ENCODE data around the gene GASK1A. TPM values are rescaled to one million over a fixed set of nuclear protein-coding genes. Genes with fewer than 3 reads are reported as not detected.

GASK1A gene
- total RNA-seq, 1 experiment from 2014 or later: 5.4 TPM

DNA sequence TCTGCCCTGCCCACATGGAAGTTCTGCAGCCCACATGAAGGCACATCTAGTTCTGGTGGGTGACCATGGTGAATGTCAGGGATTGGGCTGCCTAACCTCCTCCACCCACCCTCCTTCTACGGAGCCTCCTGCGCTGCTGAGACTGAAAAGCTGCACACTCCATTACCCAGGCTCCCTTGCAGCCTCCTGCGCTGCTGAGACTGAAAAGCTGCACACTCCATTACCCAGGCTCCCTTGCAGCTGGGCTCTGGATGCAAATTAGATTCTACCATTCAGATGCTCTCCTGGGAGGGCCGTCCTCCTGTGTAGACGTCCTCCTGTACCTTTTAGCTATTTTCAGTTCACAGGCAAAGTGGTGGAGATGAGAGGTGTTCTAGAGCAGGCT, 94.7 kb downstream of the GASK1A start:
- Histone ChIP-seq H2BK15ac (ENCODE audit: low read depth, low read length) (no peak overlapping the region), H2BK20ac (ENCODE audit: low read depth, low read length, poor library complexity, severe bottlenecking) (no peak overlapping the region), H3T11ph (ENCODE audit: low read length) (no peak overlapping the region), H3K9ac (ENCODE audit: extremely low read depth, insufficient read length, low read length) (no peak overlapping the region), H2AK5ac (ENCODE audit: insufficient read length, low read length) (no peak overlapping the region), H4K91ac (ENCODE audit: insufficient read length, low read depth, low read length) (no peak overlapping the region), H3K23me2 (ENCODE audit: insufficient read length, low read depth, low read length, poor library complexity, severe bottlenecking) (no peaks in the 10 kb centered on the region), H3K27ac (ENCODE audit: insufficient read length, low read depth, low read length) (no peak overlapping the region), H4K20me1 (ENCODE audit: control insufficient read depth, insufficient read depth, insufficient read length) (no peaks in the 10 kb centered on the region), H3K4me2 (ENCODE audit: insufficient read depth, insufficient read length, low read length) (no peak overlapping the region), H3K79me1 (ENCODE audit: insufficient read depth, low read depth, low read length, poor library complexity, severe bottlenecking) (no peaks in the 10 kb centered on the region), H3K4ac (ENCODE audit: low read depth, low read length) (no peak overlapping the region), H3K27me3 (ENCODE audit: insufficient read depth, low read length) (no peaks in the 10 kb centered on the region), H2BK5ac (ENCODE audit: insufficient read length, low read length) (no peak overlapping the region), H3K18ac (ENCODE audit: insufficient read length, low read depth, low read length) (no peak overlapping the region), H4K8ac (replicated peaks; ENCODE audit: insufficient read length, low read depth, low read length) (no peak overlapping the region), H3K79me2 (ENCODE audit: insufficient read depth, low read length) (no peaks in the 10 kb centered on the region), H3K14ac (ENCODE audit: insufficient read depth, low read length) (no peak overlapping the region), H3K9me3 (ENCODE audit: control insufficient read depth, low read depth, low read length) (no peaks in the 10 kb centered on the region), H2BK120ac (ENCODE audit: low read depth, low read length, poor library complexity, severe bottlenecking) (no peak overlapping the region), H3K4me1 (ENCODE audit: insufficient read depth, low read length) (no peaks in the 10 kb centered on the region), H3K56ac (ENCODE audit: insufficient read length, low read depth, low read length) (no peak overlapping the region), H2AFZ (ENCODE audit: low read length) (no peak overlapping the region), H2BK12ac (ENCODE audit: insufficient read length, low read depth, low read length) (no peak overlapping the region), H4K5ac (ENCODE audit: insufficient read length, low read depth, low read length) (no peak overlapping the region), H3K23ac (ENCODE audit: insufficient read length, low read depth, low read length) (no peak overlapping the region)
- DNase-seq: no peak
- Mint-ChIP-seq H3K4me1 (no peaks in the 10 kb centered on the region), H3K36me3 (ENCODE audit: insufficient read depth in 1 of 3, low read depth in 3 of 3) (peaks cover 1 to 8% (median 2%) of the 10 kb centered on the region in 3 experiments; a peak in 4 of 7 replicates), H3K9me3 (0 out of 5 replicates have a peak, but pooled peaks cover 0 to 4% of the 10 kb centered on the region in 2 experiments), H3K27me3 (ENCODE audit: low read depth) (peaks cover 1% of the 10 kb centered on the region), H3K4me3 (no peak overlapping the region), H3K27ac (no peak overlapping the region)
- WGBS (ENCODE audit: extremely low coverage, insufficient read length, low lambda C conversion rate): no CpG with 5 or more reads among the region's 5 CpGs
- TF ChIP-seq, protein P1, sequence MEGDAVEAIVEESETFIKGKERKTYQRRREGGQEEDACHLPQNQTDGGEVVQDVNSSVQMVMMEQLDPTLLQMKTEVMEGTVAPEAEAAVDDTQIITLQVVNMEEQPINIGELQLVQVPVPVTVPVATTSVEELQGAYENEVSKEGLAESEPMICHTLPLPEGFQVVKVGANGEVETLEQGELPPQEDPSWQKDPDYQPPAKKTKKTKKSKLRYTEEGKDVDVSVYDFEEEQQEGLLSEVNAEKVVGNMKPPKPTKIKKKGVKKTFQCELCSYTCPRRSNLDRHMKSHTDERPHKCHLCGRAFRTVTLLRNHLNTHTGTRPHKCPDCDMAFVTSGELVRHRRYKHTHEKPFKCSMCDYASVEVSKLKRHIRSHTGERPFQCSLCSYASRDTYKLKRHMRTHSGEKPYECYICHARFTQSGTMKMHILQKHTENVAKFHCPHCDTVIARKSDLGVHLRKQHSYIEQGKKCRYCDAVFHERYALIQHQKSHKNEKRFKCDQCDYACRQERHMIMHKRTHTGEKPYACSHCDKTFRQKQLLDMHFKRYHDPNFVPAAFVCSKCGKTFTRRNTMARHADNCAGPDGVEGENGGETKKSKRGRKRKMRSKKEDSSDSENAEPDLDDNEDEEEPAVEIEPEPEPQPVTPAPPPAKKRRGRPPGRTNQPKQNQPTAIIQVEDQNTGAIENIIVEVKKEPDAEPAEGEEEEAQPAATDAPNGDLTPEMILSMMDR (conservative IDR thresholded peaks at IDR 0.05): no peak

Data from H9 (cell line).